HUES64 (cell line): ENCODE measurements around the gene ZNF143.
"Not testable (repeated sequence)": the region's sequence is repeated elsewhere in the genome, so short reads cannot be mapped to it uniquely, and the experiment has no call there.

Experiments used
- H3K27ac ChIP-seq: 2 replicates; pipeline ENCODE4 v1.7.0; 2013; ENCODE audit warnings: low read depth, low read length, inconsistent platforms
- H3K27me3 ChIP-seq: 2 replicates; pipeline ENCODE4 v1.6.1; 2013; ENCODE audit warnings: mild to moderate bottlenecking, low read length; ENCODE audit not compliant: insufficient read depth
- H3K36me3 ChIP-seq: 2 replicates; pipeline ENCODE4 v1.6.1; 2013; ENCODE audit warnings: mild to moderate bottlenecking, low read length; ENCODE audit not compliant: insufficient read depth
- H3K4me1 ChIP-seq: 2 replicates; pipeline ENCODE4 v1.6.1; 2013; ENCODE audit warnings: mild to moderate bottlenecking, low read length, moderate library complexity; ENCODE audit not compliant: insufficient read depth
- H3K4me3 ChIP-seq: 2 replicates; pipeline ENCODE4 v1.5.1; 2013; ENCODE audit warnings: mild to moderate bottlenecking, low read length, moderate library complexity
- H3K9ac ChIP-seq: 2 replicates; pipeline ENCODE4 v1.6.1; 2013; ENCODE audit warnings: mild to moderate bottlenecking, low read depth, low read length
- H3K9me3 ChIP-seq: 2 replicates; pipeline ENCODE4 v1.6.1; 2013; ENCODE audit warnings: low read depth, low read length; ENCODE audit not compliant: insufficient read depth
- WGBS: fragments of 150-250, 120-280 bp; methylation state at CpG from one replicate; pipeline ENCODE4 v1.1.7; 2013; ENCODE audit warnings: missing lambda C conversion rate; 5-methylcytosine and 5-hydroxymethylcytosine counted together

Gene ZNF143

DNA sequence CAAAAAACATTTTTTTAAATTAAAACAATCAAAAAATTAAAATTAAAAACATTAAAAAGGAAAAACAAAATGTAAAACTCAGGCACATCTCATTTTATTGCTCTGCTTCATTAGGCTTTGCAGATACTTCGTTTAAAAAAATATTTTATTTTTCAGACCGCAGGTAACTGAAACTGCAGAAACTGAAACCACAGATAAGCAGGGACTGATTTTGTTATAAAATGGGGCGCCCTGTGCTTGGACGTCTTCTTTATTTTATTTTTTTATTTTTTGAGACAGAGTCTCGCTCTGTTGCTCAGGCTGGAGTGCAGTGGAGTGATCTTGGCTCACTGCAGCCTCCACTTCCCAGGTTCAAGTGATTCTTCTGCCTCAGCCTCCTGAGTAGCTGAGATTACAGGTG is 88.4 kb downstream of the ZNF143 start:
- not testable (repeated sequence) for H3K27ac ChIP-seq, H3K4me3 ChIP-seq, H3K36me3 ChIP-seq, H3K27me3 ChIP-seq, H3K9me3 ChIP-seq, H3K4me1 ChIP-seq, H3K9ac ChIP-seq
- WGBS, result 93% methylated on average over 5 of the region's 5 CpGs

DNA sequence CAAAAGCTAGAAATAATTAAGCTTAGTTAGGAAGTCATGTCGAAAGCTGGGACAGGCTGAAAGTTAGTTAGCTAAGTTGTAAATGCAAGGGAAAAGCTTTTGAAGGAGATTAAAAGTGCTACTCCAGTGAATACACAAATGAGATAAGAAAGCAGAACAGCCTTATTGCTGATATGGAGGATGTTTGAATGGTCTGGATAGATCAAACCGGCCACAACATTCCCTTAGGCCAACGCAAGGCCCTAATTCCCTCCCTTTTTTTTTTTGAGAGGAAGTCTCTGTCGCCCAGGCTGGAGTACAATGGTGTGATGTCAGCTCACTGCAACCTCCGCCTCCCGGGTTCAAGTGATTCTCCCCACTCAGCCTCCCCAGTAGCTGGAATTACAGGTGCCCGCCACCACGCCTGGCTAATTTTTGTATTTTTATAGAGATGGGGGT is 89.4 kb downstream of the ZNF143 start:
- H3K27ac ChIP-seq, result no peak overlapping the region
- H3K36me3 ChIP-seq, result no peaks in the 10 kb centered on the region; the same call in 1 of the 2 replicates
- H3K27me3 ChIP-seq, result no peaks in the 10 kb centered on the region
- 0 out of 2 replicates have a peak, but pooled peaks cover 3% of the 10 kb centered on the region for H3K4me1 ChIP-seq
- no peak overlapping the region for H3K4me3 ChIP-seq
- H3K9me3 ChIP-seq, result peaks cover 8% of the 10 kb centered on the region
- 93% methylated on average over 8 of the region's 8 CpGs for WGBS
- H3K9ac ChIP-seq, result no peak overlapping the region

GRCh38 chr11:9561279-9561982 is 100.6 kb downstream of the ZNF143 start:
- Histone ChIP-seq H3K27me3 (no peaks in the 10 kb centered on the region), H3K9ac (no peak overlapping the region), H3K27ac (no peak overlapping the region), H3K4me3 (no peak overlapping the region), H3K36me3 (no peaks in the 10 kb centered on the region), H3K9me3 (peaks cover 12% of the 10 kb centered on the region; the same call in 1 of the 2 replicates), H3K4me1 (peaks cover 15% of the 10 kb centered on the region)
- WGBS, result 96% methylated on average over 2 of the region's 2 CpGs

- H3K9ac ChIP-seq, result no peak overlapping the region
- no peak overlapping the region for H3K27ac ChIP-seq
- H3K9me3 ChIP-seq, result peaks cover 12% of the 10 kb centered on the region; the same call in 1 of the 2 replicates
- H3K36me3 ChIP-seq, result no peaks in the 10 kb centered on the region
- H3K4me1 ChIP-seq, result peaks cover 21% of the 10 kb centered on the region
- no peaks in the 10 kb centered on the region for H3K27me3 ChIP-seq
- no peak overlapping the region for H3K4me3 ChIP-seq
Measured at GRCh38 chr11:9562716-9563115, 101.9 kb downstream of the ZNF143 start.

GRCh38 chr11:9563196-9563730 is 102.5 kb downstream of the ZNF143 start:
- peaks cover 25% of the 10 kb centered on the region for H3K4me1 ChIP-seq
- H3K27ac ChIP-seq, result no peak overlapping the region
- peaks cover 12% of the 10 kb centered on the region; the same call in 1 of the 2 replicates for H3K9me3 ChIP-seq
- H3K9ac ChIP-seq, result no peak overlapping the region
- 96% methylated on average over 1 of the region's 1 CpG for WGBS
- H3K4me3 ChIP-seq, result no peak overlapping the region
- no peaks in the 10 kb centered on the region for H3K27me3 ChIP-seq
- no peaks in the 10 kb centered on the region for H3K36me3 ChIP-seq

DNA sequence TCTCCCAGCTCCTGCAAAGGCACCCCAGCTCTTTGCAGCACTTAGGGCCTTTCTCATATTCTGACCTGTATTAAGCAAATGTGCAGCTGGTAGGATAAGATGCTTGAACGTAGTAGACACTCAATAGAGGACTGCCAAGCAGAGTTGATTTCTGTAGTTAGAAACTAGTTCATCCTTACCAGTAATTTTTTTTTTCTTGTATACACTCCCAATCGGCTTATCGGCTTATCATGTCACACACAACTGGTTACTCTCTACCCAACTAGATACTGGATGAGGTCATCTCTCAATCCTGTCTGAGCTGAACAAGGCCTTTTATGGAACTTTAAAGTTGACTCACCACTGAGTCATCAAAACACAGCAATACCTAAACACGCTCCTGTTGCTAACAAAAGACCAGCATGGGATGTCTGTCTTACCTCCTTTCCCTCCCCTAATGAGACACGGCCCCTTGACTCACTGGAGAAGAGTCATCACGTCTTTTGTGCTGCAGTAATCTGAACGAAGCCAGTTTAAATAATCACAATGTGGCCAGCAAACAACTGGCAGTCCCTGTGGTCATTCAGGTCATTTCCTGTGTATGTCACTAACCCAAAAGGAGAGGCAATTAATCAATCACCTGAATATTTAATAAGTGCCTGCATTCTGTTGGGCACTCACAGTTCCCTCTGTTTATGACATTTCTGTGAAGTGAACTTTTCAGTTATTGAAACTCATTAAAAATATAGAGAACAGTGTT is 105.2 kb downstream of the ZNF143 start:
- no peak overlapping the region for H3K4me3 ChIP-seq
- peaks cover 10% of the 10 kb centered on the region; the same call in 1 of the 2 replicates for H3K9me3 ChIP-seq
- peak overlapping the region; percentile 85 for H3K27ac ChIP-seq
- no peaks in the 10 kb centered on the region for H3K36me3 ChIP-seq
- H3K9ac ChIP-seq, result peak overlapping the region; percentile 69
- H3K4me1 ChIP-seq, result peaks cover 46% of the 10 kb centered on the region
- 20% methylated on average over 7 of the region's 7 CpGs for whole genome bisulfite sequencing
- no peaks in the 10 kb centered on the region for H3K27me3 ChIP-seq

GRCh38 chr11:9566561-9567063 is 105.8 kb downstream of the ZNF143 start:
- Histone ChIP-seq H3K9ac (peak overlapping the region; percentile 60; the same call in 1 of the 2 replicates), H3K36me3 (no peaks in the 10 kb centered on the region), H3K4me3 (no peak overlapping the region), H3K4me1 (peaks cover 52% of the 10 kb centered on the region), H3K27me3 (no peaks in the 10 kb centered on the region), H3K27ac (peak overlapping the region; percentile 83), H3K9me3 (peaks cover 5% of the 10 kb centered on the region; the same call in 1 of the 2 replicates)
- WGBS, result 81% methylated on average over 3 of the region's 3 CpGs

GRCh38 chr11:9567401-9567800 is 106.6 kb downstream of the ZNF143 start:
- no peaks in the 10 kb centered on the region for H3K9me3 ChIP-seq
- H3K4me3 ChIP-seq, result no peak overlapping the region
- peak overlapping the region; percentile 60; the same call in 1 of the 2 replicates for H3K9ac ChIP-seq
- H3K4me1 ChIP-seq, result peaks cover 54% of the 10 kb centered on the region
- H3K36me3 ChIP-seq, result no peaks in the 10 kb centered on the region
- no peaks in the 10 kb centered on the region for H3K27me3 ChIP-seq
- peak overlapping the region; percentile 83 for H3K27ac ChIP-seq
- WGBS, result 95% methylated on average over 5 of the region's 5 CpGs

GRCh38 chr11:9568161-9568853 is 107.5 kb downstream of the ZNF143 start:
- peak overlapping the region; percentile 75 for H3K9ac ChIP-seq
- peaks cover 54% of the 10 kb centered on the region for H3K4me1 ChIP-seq
- H3K36me3 ChIP-seq, result no peaks in the 10 kb centered on the region
- peak overlapping the region; percentile 19; the same call in 1 of the 2 replicates for H3K4me3 ChIP-seq
- H3K27ac ChIP-seq, result peak overlapping the region; percentile 79
- no peaks in the 10 kb centered on the region for H3K27me3 ChIP-seq
- WGBS, result 67% methylated on average over 8 of the region's 8 CpGs
- no peaks in the 10 kb centered on the region for H3K9me3 ChIP-seq

GRCh38 chr11:9568854-9569587 is 108.2 kb downstream of the ZNF143 start:
- H3K9me3 ChIP-seq, result no peaks in the 10 kb centered on the region
- no peaks in the 10 kb centered on the region for H3K27me3 ChIP-seq
- H3K4me1 ChIP-seq, result peaks cover 54% of the 10 kb centered on the region
- peak overlapping the region; percentile 19; the same call in 1 of the 2 replicates for H3K4me3 ChIP-seq
- 34% methylated on average over 7 of the region's 7 CpGs for WGBS
- no peaks in the 10 kb centered on the region for H3K36me3 ChIP-seq
- H3K9ac ChIP-seq, result peak overlapping the region; percentile 75
- H3K27ac ChIP-seq, result peak overlapping the region; percentile 79
